Measurements from ENCODE around the gene CFAP90.

The CFAP90 gene

GRCh38 chr5:7823594-7823993, 27.3 kb downstream of the CFAP90 start:
- no peak overlapping the region for H3K4me3 Mint-ChIP-seq
- H3K36me3 Mint-ChIP-seq (ENCODE audit: low read depth): no peaks in the 10 kb centered on the region
- H3K9me3 Mint-ChIP-seq: no peaks in the 10 kb centered on the region
- no peak for DNase-seq
- H3K27ac Mint-ChIP-seq: no peak overlapping the region
- H3K4me1 Mint-ChIP-seq (ENCODE audit: low read depth): no peaks in the 10 kb centered on the region
- H3K27me3 Mint-ChIP-seq: peaks cover 47% of the 10 kb centered on the region

GRCh38 chr5:7822449-7822848, 28.5 kb downstream of the CFAP90 start:
- H3K36me3 Mint-ChIP-seq (ENCODE audit: low read depth): no peaks in the 10 kb centered on the region
- no peak overlapping the region for H3K27ac Mint-ChIP-seq
- no peaks in the 10 kb centered on the region for H3K9me3 Mint-ChIP-seq
- H3K27me3 Mint-ChIP-seq: peaks cover 42% of the 10 kb centered on the region
- H3K4me3 Mint-ChIP-seq: no peak overlapping the region
- no peak for DNase-seq
- H3K4me1 Mint-ChIP-seq (ENCODE audit: low read depth): no peaks in the 10 kb centered on the region

DNA sequence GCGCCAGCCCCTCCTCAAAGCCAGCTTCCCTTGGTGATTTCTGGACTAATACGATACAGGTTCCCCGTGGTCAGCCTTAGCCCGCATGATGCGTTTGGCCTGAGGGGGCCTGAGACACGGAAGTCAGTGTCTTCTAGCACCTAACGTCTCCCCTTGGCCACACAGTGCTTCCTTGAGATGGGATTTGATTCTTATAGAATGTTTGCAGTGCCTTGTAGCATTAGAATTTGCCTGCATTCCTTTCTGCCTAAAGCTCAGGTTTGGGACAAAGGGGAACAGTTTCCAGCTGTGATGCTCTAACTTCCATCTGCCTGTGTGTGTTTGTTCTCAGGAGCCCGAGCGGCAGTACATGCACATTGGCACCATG, 34.4 kb downstream of the CFAP90 start:
- Mint-ChIP-seq H3K27me3 (peaks cover 63% of the 10 kb centered on the region), H3K9me3 (no peaks in the 10 kb centered on the region), H3K36me3 (ENCODE audit: low read depth) (no peaks in the 10 kb centered on the region), H3K4me3 (no peak overlapping the region), H3K27ac (no peak overlapping the region), H3K4me1 (ENCODE audit: low read depth) (peaks cover 4% of the 10 kb centered on the region)
- no peak for DNase-seq

DNA sequence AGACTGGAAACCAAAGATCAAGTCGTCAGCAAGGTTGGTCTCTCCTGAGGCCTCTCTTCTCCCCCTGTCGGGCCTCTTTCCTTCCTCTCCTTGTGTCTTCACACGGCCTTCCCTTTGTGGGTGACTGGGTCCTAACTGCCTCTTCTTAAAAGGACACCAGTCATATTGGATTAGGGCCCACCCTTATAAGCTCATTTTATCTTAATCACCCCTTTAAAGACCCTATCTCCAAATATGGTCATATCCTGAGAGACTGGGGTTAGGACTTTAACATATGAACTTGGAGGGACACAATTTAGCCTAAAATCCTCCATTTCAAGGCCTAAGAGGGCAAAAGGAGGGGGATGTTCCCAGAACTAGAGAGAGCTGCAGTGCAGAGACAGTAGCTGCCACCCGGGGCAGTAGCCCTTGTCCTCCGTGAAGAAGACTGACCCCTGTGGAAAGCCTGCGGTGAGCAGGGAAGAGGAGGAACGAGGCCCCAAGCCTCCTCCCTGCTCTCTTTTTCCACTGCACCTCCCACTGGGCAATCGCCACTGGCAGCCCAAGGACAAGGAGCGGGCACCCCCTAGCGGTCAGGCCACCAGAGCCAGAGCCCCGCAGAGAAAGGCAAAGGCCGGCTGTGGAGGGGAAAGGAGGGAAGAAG, 34.9 kb downstream of the CFAP90 start:
- no peak overlapping the region for H3K27ac Mint-ChIP-seq
- DNase-seq: peak; percentile 76
- H3K36me3 Mint-ChIP-seq (ENCODE audit: low read depth): no peaks in the 10 kb centered on the region
- no peaks in the 10 kb centered on the region for H3K9me3 Mint-ChIP-seq
- H3K4me1 Mint-ChIP-seq (ENCODE audit: low read depth): peaks cover 4% of the 10 kb centered on the region
- no peak overlapping the region for H3K4me3 Mint-ChIP-seq
- peaks cover 61% of the 10 kb centered on the region for H3K27me3 Mint-ChIP-seq

- peaks cover 65% of the 10 kb centered on the region for H3K27me3 Mint-ChIP-seq
- no peak overlapping the region for H3K4me3 Mint-ChIP-seq
- H3K4me1 Mint-ChIP-seq (ENCODE audit: low read depth): peaks cover 4% of the 10 kb centered on the region
- H3K9me3 Mint-ChIP-seq: no peaks in the 10 kb centered on the region
- H3K27ac Mint-ChIP-seq: no peak overlapping the region
- no peak for DNase-seq
- no peaks in the 10 kb centered on the region for H3K36me3 Mint-ChIP-seq (ENCODE audit: low read depth)
These were observed 36.1 kb downstream of the CFAP90 start for GRCh38 chr5:7814816-7815215.

GRCh38 chr5:7813576-7813975, 37.4 kb downstream of the CFAP90 start:
- Mint-ChIP-seq H3K4me1 (ENCODE audit: low read depth) (peaks cover 4% of the 10 kb centered on the region), H3K27ac (no peak overlapping the region), H3K4me3 (no peak overlapping the region), H3K9me3 (no peaks in the 10 kb centered on the region), H3K27me3 (peaks cover 58% of the 10 kb centered on the region), H3K36me3 (ENCODE audit: low read depth) (no peaks in the 10 kb centered on the region)
- DNase-seq: no peak

GRCh38 chr5:7813007-7813406, 37.9 kb downstream of the CFAP90 start:
- Mint-ChIP-seq H3K27me3 (peaks cover 58% of the 10 kb centered on the region), H3K9me3 (no peaks in the 10 kb centered on the region)
- no peak for DNase-seq

DNA sequence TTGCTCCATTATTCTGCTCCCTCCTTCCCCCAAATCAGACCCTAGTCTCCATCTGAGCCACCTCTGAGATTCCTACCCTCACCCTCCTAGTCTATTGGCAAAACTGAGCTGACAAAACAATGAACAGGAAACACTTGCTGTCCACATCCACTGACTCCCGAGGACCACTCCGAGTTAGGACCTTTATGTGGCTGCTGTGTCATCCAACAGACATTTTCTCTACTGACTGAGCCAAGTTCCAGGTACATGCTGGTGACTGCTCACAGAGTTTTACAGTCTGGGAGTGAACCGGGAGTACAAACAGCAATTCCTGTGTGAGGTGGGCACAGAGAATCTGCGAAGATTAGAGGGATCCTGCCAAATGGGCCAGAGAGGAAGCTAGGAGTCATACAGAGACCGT, 39.2 kb downstream of the CFAP90 start:
- no peaks in the 10 kb centered on the region for H3K36me3 Mint-ChIP-seq (ENCODE audit: low read depth)
- DNase-seq: no peak
- H3K27me3 Mint-ChIP-seq: peaks cover 55% of the 10 kb centered on the region
- H3K4me3 Mint-ChIP-seq: no peak overlapping the region
- H3K4me1 Mint-ChIP-seq (ENCODE audit: low read depth): peaks cover 4% of the 10 kb centered on the region
- H3K27ac Mint-ChIP-seq: no peak overlapping the region
- H3K9me3 Mint-ChIP-seq: no peaks in the 10 kb centered on the region

More at GRCh38 chr5:7813007-7813406, 37.9 kb downstream of the CFAP90 start:
- H3K4me3 Mint-ChIP-seq: no peak overlapping the region
- H3K27ac Mint-ChIP-seq: no peak overlapping the region
- peaks cover 4% of the 10 kb centered on the region for H3K4me1 Mint-ChIP-seq (ENCODE audit: low read depth)
- H3K36me3 Mint-ChIP-seq (ENCODE audit: low read depth): no peaks in the 10 kb centered on the region

DNA sequence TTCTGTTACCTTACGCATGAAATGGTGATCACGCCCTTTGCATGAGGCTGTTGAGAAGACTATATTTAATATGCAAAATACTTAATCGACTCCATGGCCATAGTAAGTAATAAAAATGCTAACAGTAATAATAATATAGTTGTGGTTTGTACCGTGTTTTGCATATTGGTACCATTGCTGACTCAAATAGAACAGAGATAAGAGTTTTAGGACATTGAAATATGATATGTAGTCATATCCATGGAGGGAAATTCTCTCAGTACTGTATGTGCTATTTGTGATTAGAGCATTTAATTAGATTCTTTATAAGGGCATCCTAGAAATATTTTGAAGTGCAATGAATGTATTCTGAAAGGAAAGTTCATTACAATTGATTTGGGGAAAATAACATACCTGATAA, 41.9 kb downstream of the CFAP90 start:
- H3K9me3 Mint-ChIP-seq: no peaks in the 10 kb centered on the region
- no peaks in the 10 kb centered on the region for H3K4me1 Mint-ChIP-seq (ENCODE audit: low read depth)
- no peak overlapping the region for H3K27ac Mint-ChIP-seq
- DNase-seq: no peak
- no peak overlapping the region for H3K4me3 Mint-ChIP-seq
- peaks cover 38% of the 10 kb centered on the region for H3K27me3 Mint-ChIP-seq
- no peaks in the 10 kb centered on the region for H3K36me3 Mint-ChIP-seq (ENCODE audit: low read depth)

GRCh38 chr5:7805379-7805778, 45.6 kb downstream of the CFAP90 start:
- no peaks in the 10 kb centered on the region for H3K36me3 Mint-ChIP-seq (ENCODE audit: low read depth)
- H3K4me1 Mint-ChIP-seq (ENCODE audit: low read depth): no peaks in the 10 kb centered on the region
- H3K9me3 Mint-ChIP-seq: no peaks in the 10 kb centered on the region
- H3K27me3 Mint-ChIP-seq: peaks cover 12% of the 10 kb centered on the region
- DNase-seq: no peak
- no peak overlapping the region for H3K4me3 Mint-ChIP-seq
- no peak overlapping the region for H3K27ac Mint-ChIP-seq

- H3K4me3 Mint-ChIP-seq: no peak overlapping the region
- H3K4me1 Mint-ChIP-seq (ENCODE audit: low read depth): no peaks in the 10 kb centered on the region
- no peaks in the 10 kb centered on the region for H3K9me3 Mint-ChIP-seq
- H3K36me3 Mint-ChIP-seq (ENCODE audit: low read depth): no peaks in the 10 kb centered on the region
- DNase-seq: no peak
- peaks cover 8% of the 10 kb centered on the region for H3K27me3 Mint-ChIP-seq
- no peak overlapping the region for H3K27ac Mint-ChIP-seq
These were observed 47.0 kb downstream of the CFAP90 start for GRCh38 chr5:7803937-7804336.

- Mint-ChIP-seq H3K36me3 (ENCODE audit: low read depth) (no peaks in the 10 kb centered on the region), H3K27ac (no peak overlapping the region), H3K9me3 (no peaks in the 10 kb centered on the region), H3K4me3 (no peak overlapping the region), H3K4me1 (ENCODE audit: low read depth) (no peaks in the 10 kb centered on the region), H3K27me3 (peaks cover 13% of the 10 kb centered on the region)
- no peak for DNase-seq
These were observed 48.1 kb downstream of the CFAP90 start for GRCh38 chr5:7802855-7803254.

DNA sequence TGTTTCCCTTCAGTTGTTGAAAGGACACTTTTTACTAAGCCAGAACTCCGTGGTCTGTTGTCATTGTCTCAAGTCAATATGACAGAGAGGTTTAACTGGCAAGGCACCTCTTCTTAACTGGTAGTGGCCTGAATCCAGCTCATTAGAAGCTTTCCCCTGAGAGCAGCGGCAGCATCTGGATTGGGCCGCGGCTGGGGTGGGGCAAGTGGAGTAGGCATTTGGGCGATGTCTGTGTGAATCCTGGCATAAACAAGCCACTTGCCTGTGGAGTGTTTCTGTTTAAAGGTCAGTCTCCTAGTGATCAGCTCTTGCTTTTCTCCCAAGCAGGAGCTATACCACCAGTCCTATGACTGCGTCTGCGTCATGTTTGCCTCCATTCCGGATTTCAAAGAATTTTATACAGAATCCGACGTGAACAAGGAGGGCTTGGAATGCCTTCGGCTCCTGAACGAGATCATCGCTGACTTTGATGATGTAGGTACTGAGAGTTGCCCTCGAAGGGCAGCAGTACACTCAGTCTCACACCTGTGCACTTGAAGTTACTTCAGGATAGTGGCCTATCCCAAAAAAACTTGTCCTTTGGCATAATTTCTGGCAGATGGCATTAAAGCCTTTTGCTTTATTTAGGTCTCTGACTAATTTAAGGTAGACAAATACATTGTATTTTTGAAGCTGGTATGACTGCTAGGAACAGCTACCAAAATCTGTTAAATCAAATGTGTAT, 48.9 kb downstream of the CFAP90 start:
- no peaks in the 10 kb centered on the region for H3K36me3 Mint-ChIP-seq (ENCODE audit: low read depth)
- no peak for DNase-seq
- H3K9me3 Mint-ChIP-seq: no peaks in the 10 kb centered on the region
- H3K4me3 Mint-ChIP-seq: no peak overlapping the region
- H3K4me1 Mint-ChIP-seq (ENCODE audit: low read depth): no peaks in the 10 kb centered on the region
- peaks cover 18% of the 10 kb centered on the region for H3K27me3 Mint-ChIP-seq
- no peak overlapping the region for H3K27ac Mint-ChIP-seq

DNA sequence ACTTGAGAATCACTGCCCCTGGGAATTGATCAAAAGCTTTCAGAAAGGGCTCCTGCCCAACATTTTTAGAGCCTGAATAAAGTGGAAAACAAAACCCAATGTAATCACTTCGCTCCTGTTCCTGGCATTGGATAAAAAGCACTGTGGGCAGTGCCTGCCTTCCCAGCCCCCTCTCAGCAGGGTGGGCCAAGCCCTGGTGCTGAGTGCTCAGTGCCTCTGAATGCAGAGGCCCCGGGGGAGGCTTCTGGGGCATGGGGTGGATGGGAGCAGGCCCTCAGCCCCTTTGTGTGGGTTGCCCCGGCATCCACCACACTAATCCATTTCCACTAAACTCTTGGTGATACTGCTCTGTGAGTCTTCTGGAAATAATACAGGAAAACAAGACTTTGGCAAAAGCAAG, 55.6 kb downstream of the CFAP90 start:
- H3K36me3 Mint-ChIP-seq (ENCODE audit: low read depth): no peaks in the 10 kb centered on the region
- H3K4me3 Mint-ChIP-seq: no peak overlapping the region
- H3K27ac Mint-ChIP-seq: no peak overlapping the region
- DNase-seq: no peak
- H3K27me3 Mint-ChIP-seq: peaks cover 22% of the 10 kb centered on the region
- no peaks in the 10 kb centered on the region for H3K4me1 Mint-ChIP-seq (ENCODE audit: low read depth)
- H3K9me3 Mint-ChIP-seq: no peaks in the 10 kb centered on the region

DNA sequence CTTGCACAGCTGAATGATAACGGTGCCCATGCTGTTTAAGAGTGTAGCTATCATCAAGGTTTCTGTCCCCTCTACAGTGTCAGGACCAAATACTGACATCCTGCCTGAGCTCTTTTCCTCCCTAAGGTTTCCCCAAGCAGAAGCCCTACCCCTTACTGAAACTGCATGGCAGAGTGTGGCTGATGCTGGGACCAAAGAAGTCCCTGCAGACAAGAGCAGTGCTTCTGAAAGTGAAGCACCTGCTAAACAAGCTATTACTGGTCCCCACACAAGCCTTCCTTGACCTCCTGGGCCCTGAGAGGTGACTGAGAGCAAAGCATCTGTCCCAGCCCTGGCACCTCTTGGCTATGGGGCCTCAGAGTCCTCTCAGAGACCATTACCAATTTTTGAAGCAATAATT, 56.1 kb downstream of the CFAP90 start:
- no peak overlapping the region for H3K27ac Mint-ChIP-seq
- no peaks in the 10 kb centered on the region for H3K4me1 Mint-ChIP-seq (ENCODE audit: low read depth)
- peaks cover 22% of the 10 kb centered on the region for H3K27me3 Mint-ChIP-seq
- H3K9me3 Mint-ChIP-seq: no peaks in the 10 kb centered on the region
- no peaks in the 10 kb centered on the region for H3K36me3 Mint-ChIP-seq (ENCODE audit: low read depth)
- no peak for DNase-seq
- H3K4me3 Mint-ChIP-seq: no peak overlapping the region
